GM12878 (cell line): ENCODE measurements around the gene CLCA2. TPM values are rescaled to one million over a fixed set of nuclear protein-coding genes. Genes with fewer than 3 reads are reported as not detected.

Source experiments
- ATAC-seq: fragments of 200-7000 bp; cut with Tn5 transposase; 3 replicates; pipeline ENCODE4 v1.9.1; 2020; ENCODE audit warnings: mild to moderate bottlenecking, moderate library complexity
- BruUV-seq: library from RNA; stranded (reverse); fragments of 400-500 nt; replicated peaks from 2 replicates; lab custom pipeline; 2021; lab: Mats Ljungman, UMichigan
- CTCF ChIA-PET: fragments of 300-600 bp; sonication (Branson Sonifier 250); formaldehyde crosslinking; extraction: SDS; loops from one replicate; lab custom pipeline; 2021; ENCODE audit warnings: inconsistent platforms; lab: Yijun Ruan, JAX
- POLR2A ChIA-PET: fragments of 350-600 bp; formaldehyde crosslinking; extraction: SDS; loops from one replicate; lab custom pipeline; 2021; ENCODE audit warnings: inconsistent platforms; lab: Charles Lee
- RAD21 ChIA-PET: fragments of 300-600 bp; sonication (Branson Sonifier 250); formaldehyde crosslinking; loops from one replicate; lab custom pipeline; 2023; ENCODE audit warnings: antibody characterized with exemption; ENCODE audit not compliant: unreplicated experiment; lab: Charles Lee
- SMC1A ChIA-PET: fragments of 300-600 bp; sonication (Branson Sonifier 250); formaldehyde crosslinking; loops from one replicate; lab custom pipeline; 2023; ENCODE audit not compliant: unreplicated experiment, uncharacterized antibody; lab: Charles Lee
- DNase-seq: peaks from one replicate; pipeline ENCODE4 v3.0.0-alpha.2; 2011; ENCODE audit warnings: low read depth, low spot score
- FAIRE-seq: peaks from 3 replicates; lab custom pipeline; 2011; peaks lifted over from hg19 to GRCh38; lab: Jason Lieb, UNC
- H2AFZ ChIP-seq: 2 replicates; pipeline ENCODE4 v1.6.0; 2011; ENCODE audit warnings: low read depth, low read length, control low read depth; ENCODE audit not compliant: control insufficient read depth
- H3K27ac ChIP-seq: 2 replicates; pipeline ENCODE4 v1.5.1; 2011; ENCODE audit warnings: control low read depth; ENCODE audit not compliant: control insufficient read depth, insufficient read depth
- H3K27me3 ChIP-seq, 2 experiments: replicated peaks in 1 of 2; 2 replicates each; pipeline versions ENCODE4 v1.6.0 to v1.6.1; 2011; ENCODE audit warnings: low read length in 1 of 2; ENCODE audit not compliant: control insufficient read depth in 2 of 2, insufficient read depth in 2 of 2
- H3K36me3 ChIP-seq, 2 experiments: 2 replicates each; pipeline ENCODE4 v1.5.1; 2011; ENCODE audit warnings: low read length in 1 of 2; ENCODE audit not compliant: control insufficient read depth in 2 of 2, insufficient read depth in 2 of 2
- H3K4me1 ChIP-seq: 2 replicates; pipeline ENCODE4 v1.6.1; 2011; ENCODE audit warnings: mild to moderate bottlenecking, low read length, moderate library complexity, mixed read lengths; ENCODE audit not compliant: control insufficient read depth, insufficient read depth
- H3K4me2 ChIP-seq: 2 replicates; pipeline ENCODE4 v1.6.0; 2011; ENCODE audit warnings: control low read depth; ENCODE audit not compliant: control insufficient read depth, insufficient read depth
- H3K4me3 ChIP-seq: fragments of 200-600 bp; sonication (generic); 2 replicates; pipeline ENCODE4 v1.5.1; 2016
- H3K79me2 ChIP-seq: 2 replicates; pipeline ENCODE4 v1.6.0; 2011; ENCODE audit warnings: low read length; ENCODE audit not compliant: control insufficient read depth, insufficient read depth
- H3K9ac ChIP-seq: 2 replicates; pipeline ENCODE4 v1.8.0; 2011; ENCODE audit warnings: low read length, control low read depth, mixed read lengths; ENCODE audit not compliant: control insufficient read depth, insufficient read depth
- H3K9me3 ChIP-seq: replicated peaks from 3 replicates; pipeline ENCODE4 v1.5.1; 2011; ENCODE audit warnings: mild to moderate bottlenecking, low read length; ENCODE audit not compliant: control insufficient read depth, insufficient read depth
- H4K20me1 ChIP-seq: 2 replicates; pipeline ENCODE4 v1.6.0; 2011; ENCODE audit not compliant: control insufficient read depth, insufficient read depth
- BHLHE40 ChIP-seq, 2 experiments: fragments of 450-650 bp in 1 of 2; IDR thresholded peaks; 2 replicates each; pipeline ENCODE4 v1.6.1; 2011 to 2017; ENCODE audit warnings: low read depth in 2 of 2, borderline replicate concordance in 1 of 2, improper control_type of control experiment in 1 of 2, low read length in 1 of 2, mild to moderate bottlenecking in 1 of 2
- CHD1 ChIP-seq: IDR thresholded peaks from 2 replicates; pipeline ENCODE4 v1.6.1; 2012; ENCODE audit warnings: low read depth, low read length, improper control_type of control experiment
- DPF2 ChIP-seq: fragments of 450-650 bp; IDR thresholded peaks from 2 replicates; pipeline ENCODE4 v1.6.1; 2017; ENCODE audit warnings: mild to moderate bottlenecking
- FOXK2 ChIP-seq: fragments of 450-650 bp; IDR thresholded peaks from 2 replicates; pipeline ENCODE4 v1.6.1; 2017; ENCODE audit warnings: mild to moderate bottlenecking, moderate library complexity
- MTA3 ChIP-seq: IDR thresholded peaks from 2 replicates; pipeline ENCODE4 v1.6.1; 2012; ENCODE audit warnings: low read length, inconsistent platforms, borderline replicate concordance
- NKRF ChIP-seq: fragments of 450-650 bp; conservative IDR thresholded peaks from 2 replicates; pipeline ENCODE4 v1.6.1; 2017; ENCODE audit warnings: mild to moderate bottlenecking, moderate library complexity
- SIX5 ChIP-seq: IDR thresholded peaks from 2 replicates; pipeline ENCODE4 v1.6.1; 2011; ENCODE audit warnings: mild to moderate bottlenecking, low read depth, low read length, moderate library complexity; ENCODE audit not compliant: severe bottlenecking
- USF1 ChIP-seq: IDR thresholded peaks from 2 replicates; pipeline ENCODE4 v1.6.1; 2011; ENCODE audit warnings: borderline replicate concordance, low read depth, mild to moderate bottlenecking, moderate library complexity, mixed read lengths, low read length; ENCODE audit not compliant: insufficient read depth; ENCODE audit errors: extremely low read length
- WGBS: methylation state at CpG from one replicate; pipeline ENCODE4 v1.1.6; 2016; ENCODE audit warnings: low lambda C conversion rate; ENCODE audit not compliant: insufficient replicate concordance, insufficient coverage; ENCODE audit errors: missing lambda C conversion rate; 5-methylcytosine and 5-hydroxymethylcytosine counted together
- in situ Hi-C: fragments of 300-500 bp; cut with MboI; formaldehyde crosslinking; loops from 9 replicates; pipeline ENCODE4 v1.14.3; 2018; ENCODE audit warnings: mixed read lengths
- intact Hi-C: fragments of 100-400 bp; cut with micrococcal nuclease; formaldehyde crosslinking; loops from one replicate; pipeline ENCODE4 v1.14.2; 2022; ENCODE audit not compliant: unreplicated experiment
- polyA plus RNA-seq, 11 experiments: library from polyadenylated mRNA; depleted of rRNA in 4 of 11; unstranded in 6 of 11; stranded (reverse) in 5 of 11; fragments of >200 nt; fragmentation: Nextera tagmentation in 4 of 11; fragmentation: Illumina TruSeq in 1 of 11; extraction: Ambion mirVana in 4 of 11; extraction: Trizol in 1 of 11; gene quantifications; 1 replicate in 1 of 11; 2 replicates in 10 of 11; pipeline versions ENCODE4 v1.2.1 to v1.2.3, GENCODE V29; 2011 to 2016; ENCODE audit warnings: inconsistent platforms in 2 of 11, missing spikeins in 2 of 11, low read depth in 1 of 11
- total RNA-seq, 4 experiments: library from RNA; depleted of rRNA in 3 of 4; stranded (reverse); fragments of >200 nt in 3 of 4; fragmentation: Illumina TruSeq in 1 of 4; extraction: Trizol in 1 of 4; gene quantifications; 2 replicates each; pipeline versions ENCODE4 v1.2.1 to v1.2.3, GENCODE V29; 2013 to 2021

Gene CLCA2
- total and polyA plus RNA-seq, 10 of the 15 experiments (the other 5 are each of a cell fraction or from before 2014, with no cell fraction given), result 0.01 to 0.20 (median 0.08) TPM; not detected in 6

- no peak for TF ChIP-seq CHD1
- no peak for TF ChIP-seq FOXK2
- TF ChIP-seq MTA3, result no peak
- no peak for TF ChIP-seq NKRF
- TF ChIP-seq BHLHE40 (IDR thresholded peaks at IDR 0.05; ENCODE audit: borderline replicate concordance in 1 of 2, low read depth in 2 of 2, low read length in 1 of 2), result no peak
- no peak for TF ChIP-seq DPF2
Observed at GRCh38 chr1:86434059-86434458, 10.1 kb downstream of the CLCA2 start (continued).

- Histone ChIP-seq H3K4me3 (no peak overlapping the region), H3K27me3 (no peaks in the 10 kb centered on the region; a peak in 1 of 4 replicates), H3K4me2 (no peak overlapping the region), H4K20me1 (no peaks in the 10 kb centered on the region), H3K9ac (no peak overlapping the region), H3K27ac (no peak overlapping the region), H2AFZ (no peak overlapping the region), H3K36me3 (no peaks in the 10 kb centered on the region), H3K79me2 (no peaks in the 10 kb centered on the region), H3K9me3 (no peaks in the 10 kb centered on the region), H3K4me1 (no peaks in the 10 kb centered on the region)
- ChIA-PET CTCF (interaction anchor here (0.6 to 1.1 kb wide), 2 partner anchors 10 to 55 kb away, joined by 3 read pairs; no protein-coding TSS in a partner anchor), RAD21 (no interaction called here), SMC1A (interaction anchor here (1.0 kb wide), 1 partner anchor 11 kb away, joined by 4 read pairs; the partner anchor contains the start of gene CLCA2), POLR2A (no interaction called here)
- DNase-seq (no peak), ATAC-seq (no peak), FAIRE-seq (no peak)
- no TSS peak for BruUV-seq
- intact Hi-C loops, result no loop called here
- in situ Hi-C loops, result no loop called here
- TF ChIP-seq SIX5 (no peak), CHD1 (no peak), USF1 (no peak), FOXK2 (no peak)
- 0% methylated on average over 2 of the region's 2 CpGs for WGBS
Observed at GRCh38 chr1:86435327-86435726, 11.4 kb downstream of the CLCA2 start.
